ENCODE results near the gene AKAP13. TPM values are rescaled to one million over a fixed set of nuclear protein-coding genes. Genes with fewer than 3 reads are reported as not detected.

Gene AKAP13
- polyA plus RNA-seq, 1 donor from 2014 or later, result 10.0 TPM

DNA sequence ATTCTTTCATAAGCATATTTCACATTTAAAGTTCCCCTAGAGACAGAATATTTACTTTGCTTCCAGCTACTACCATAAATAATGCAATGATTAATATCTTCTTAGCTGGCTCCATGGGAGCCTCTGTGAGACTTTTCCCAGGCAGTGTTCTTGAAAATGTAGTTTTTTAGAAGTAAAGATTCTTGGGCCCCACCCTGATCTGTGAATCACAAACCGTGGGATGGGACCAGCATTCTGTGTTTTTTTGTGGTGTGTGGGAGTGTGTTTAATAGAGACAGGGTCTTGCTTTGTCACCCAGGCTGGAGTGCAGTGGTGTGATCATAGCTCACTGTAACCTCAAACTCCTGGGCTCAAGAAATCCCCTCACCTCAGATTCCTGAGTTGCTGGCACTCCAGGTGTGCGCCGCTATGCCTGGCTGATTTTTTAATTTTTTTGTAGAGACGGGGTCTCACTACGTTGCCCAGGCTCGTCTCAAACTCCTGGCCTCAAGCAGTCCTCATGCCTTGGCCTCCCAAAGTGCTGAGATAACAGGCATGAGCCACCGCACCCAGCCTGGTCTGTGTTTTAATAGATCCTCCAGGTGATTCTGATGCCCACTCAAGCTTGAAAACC lies 331.3 kb downstream of the AKAP13 start:
- no peak overlapping the region for H3K4me3 ChIP-seq (ENCODE audit: low read length)
- H3K27me3 ChIP-seq (ENCODE audit: insufficient read depth, low read depth, low read length), result no peaks in the 10 kb centered on the region
- H2AFZ ChIP-seq (ENCODE audit: low read depth, low read length), result no peak overlapping the region
- no peaks in the 10 kb centered on the region for H3K36me3 ChIP-seq (ENCODE audit: insufficient read depth, low read length)
- TF ChIP-seq RAD21 (conservative IDR thresholded peaks at IDR 0.05) (no peak), SMC3 (conservative IDR thresholded peaks at IDR 0.05; ENCODE audit: poor library complexity) (no peak), MXI1 (conservative IDR thresholded peaks at IDR 0.05; ENCODE audit: poor library complexity, severe bottlenecking) (no peak), TAF1 (IDR thresholded peaks at IDR 0.05; ENCODE audit: low read depth) (no peak)
- TF ChIP-seq, protein P1, sequence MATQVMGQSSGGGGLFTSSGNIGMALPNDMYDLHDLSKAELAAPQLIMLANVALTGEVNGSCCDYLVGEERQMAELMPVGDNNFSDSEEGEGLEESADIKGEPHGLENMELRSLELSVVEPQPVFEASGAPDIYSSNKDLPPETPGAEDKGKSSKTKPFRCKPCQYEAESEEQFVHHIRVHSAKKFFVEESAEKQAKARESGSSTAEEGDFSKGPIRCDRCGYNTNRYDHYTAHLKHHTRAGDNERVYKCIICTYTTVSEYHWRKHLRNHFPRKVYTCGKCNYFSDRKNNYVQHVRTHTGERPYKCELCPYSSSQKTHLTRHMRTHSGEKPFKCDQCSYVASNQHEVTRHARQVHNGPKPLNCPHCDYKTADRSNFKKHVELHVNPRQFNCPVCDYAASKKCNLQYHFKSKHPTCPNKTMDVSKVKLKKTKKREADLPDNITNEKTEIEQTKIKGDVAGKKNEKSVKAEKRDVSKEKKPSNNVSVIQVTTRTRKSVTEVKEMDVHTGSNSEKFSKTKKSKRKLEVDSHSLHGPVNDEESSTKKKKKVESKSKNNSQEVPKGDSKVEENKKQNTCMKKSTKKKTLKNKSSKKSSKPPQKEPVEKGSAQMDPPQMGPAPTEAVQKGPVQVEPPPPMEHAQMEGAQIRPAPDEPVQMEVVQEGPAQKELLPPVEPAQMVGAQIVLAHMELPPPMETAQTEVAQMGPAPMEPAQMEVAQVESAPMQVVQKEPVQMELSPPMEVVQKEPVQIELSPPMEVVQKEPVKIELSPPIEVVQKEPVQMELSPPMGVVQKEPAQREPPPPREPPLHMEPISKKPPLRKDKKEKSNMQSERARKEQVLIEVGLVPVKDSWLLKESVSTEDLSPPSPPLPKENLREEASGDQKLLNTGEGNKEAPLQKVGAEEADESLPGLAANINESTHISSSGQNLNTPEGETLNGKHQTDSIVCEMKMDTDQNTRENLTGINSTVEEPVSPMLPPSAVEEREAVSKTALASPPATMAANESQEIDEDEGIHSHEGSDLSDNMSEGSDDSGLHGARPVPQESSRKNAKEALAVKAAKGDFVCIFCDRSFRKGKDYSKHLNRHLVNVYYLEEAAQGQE (IDR thresholded peaks at IDR 0.05; ENCODE audit: borderline replicate concordance), result no peak
- H3K4me2 ChIP-seq (ENCODE audit: low read length), result no peak overlapping the region
- no peak overlapping the region for H3K27ac ChIP-seq (ENCODE audit: low read length)
- H3K9me2 ChIP-seq (ENCODE audit: insufficient read depth, low read length), result no peaks in the 10 kb centered on the region
- no peaks in the 10 kb centered on the region for H3K9me3 ChIP-seq (ENCODE audit: low read length)
- H3F3A ChIP-seq (ENCODE audit: insufficient read depth, low read length, poor library complexity, severe bottlenecking), result no peaks in the 10 kb centered on the region
- no peak overlapping the region for H3K9ac ChIP-seq (ENCODE audit: low read length)
- H3K79me2 ChIP-seq (replicated peaks; ENCODE audit: insufficient read depth, low read length), result no peaks in the 10 kb centered on the region
- H4K20me1 ChIP-seq (ENCODE audit: insufficient read depth), result no peaks in the 10 kb centered on the region

DNA sequence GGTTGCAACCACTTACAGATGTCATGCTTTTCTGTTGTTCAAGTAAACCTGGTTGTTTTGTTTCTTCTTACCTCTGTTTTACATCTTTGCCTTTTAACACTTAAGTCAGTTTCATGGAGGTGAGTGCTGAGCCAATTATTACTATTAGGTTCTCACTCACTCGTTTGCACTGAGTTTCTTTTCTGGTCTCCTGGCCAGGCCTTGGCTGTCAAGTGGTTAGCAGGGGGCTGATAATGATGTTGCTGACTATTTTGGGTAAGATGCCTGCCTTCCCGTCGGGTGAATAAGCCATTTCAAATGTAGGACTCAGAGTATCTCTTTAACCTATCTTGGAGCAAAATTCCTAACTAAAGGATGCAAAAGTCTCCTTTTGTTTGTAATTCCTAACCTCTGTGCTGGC lies 335.9 kb downstream of the AKAP13 start:
- H3K36me3 ChIP-seq (ENCODE audit: insufficient read depth, low read length), result no peaks in the 10 kb centered on the region
- no peaks in the 10 kb centered on the region for H3F3A ChIP-seq (ENCODE audit: insufficient read depth, low read length, poor library complexity, severe bottlenecking)
- H3K4me2 ChIP-seq (ENCODE audit: low read length), result no peak overlapping the region
- no peaks in the 10 kb centered on the region for H3K9me2 ChIP-seq (ENCODE audit: insufficient read depth, low read length)
- no peak overlapping the region for H3K4me3 ChIP-seq (ENCODE audit: low read length)
- no peak overlapping the region for H3K9ac ChIP-seq (ENCODE audit: low read length)
- H2AFZ ChIP-seq (ENCODE audit: low read depth, low read length), result no peak overlapping the region
- no peaks in the 10 kb centered on the region for H3K9me3 ChIP-seq (ENCODE audit: low read length)
- no peaks in the 10 kb centered on the region for H3K79me2 ChIP-seq (replicated peaks; ENCODE audit: insufficient read depth, low read length)
- H3K27ac ChIP-seq (ENCODE audit: low read length), result no peak overlapping the region
- H3K27me3 ChIP-seq (ENCODE audit: insufficient read depth, low read depth, low read length), result no peaks in the 10 kb centered on the region
- TF ChIP-seq MXI1 (conservative IDR thresholded peaks at IDR 0.05; ENCODE audit: poor library complexity, severe bottlenecking), result no peak
- TF ChIP-seq, protein P2, sequence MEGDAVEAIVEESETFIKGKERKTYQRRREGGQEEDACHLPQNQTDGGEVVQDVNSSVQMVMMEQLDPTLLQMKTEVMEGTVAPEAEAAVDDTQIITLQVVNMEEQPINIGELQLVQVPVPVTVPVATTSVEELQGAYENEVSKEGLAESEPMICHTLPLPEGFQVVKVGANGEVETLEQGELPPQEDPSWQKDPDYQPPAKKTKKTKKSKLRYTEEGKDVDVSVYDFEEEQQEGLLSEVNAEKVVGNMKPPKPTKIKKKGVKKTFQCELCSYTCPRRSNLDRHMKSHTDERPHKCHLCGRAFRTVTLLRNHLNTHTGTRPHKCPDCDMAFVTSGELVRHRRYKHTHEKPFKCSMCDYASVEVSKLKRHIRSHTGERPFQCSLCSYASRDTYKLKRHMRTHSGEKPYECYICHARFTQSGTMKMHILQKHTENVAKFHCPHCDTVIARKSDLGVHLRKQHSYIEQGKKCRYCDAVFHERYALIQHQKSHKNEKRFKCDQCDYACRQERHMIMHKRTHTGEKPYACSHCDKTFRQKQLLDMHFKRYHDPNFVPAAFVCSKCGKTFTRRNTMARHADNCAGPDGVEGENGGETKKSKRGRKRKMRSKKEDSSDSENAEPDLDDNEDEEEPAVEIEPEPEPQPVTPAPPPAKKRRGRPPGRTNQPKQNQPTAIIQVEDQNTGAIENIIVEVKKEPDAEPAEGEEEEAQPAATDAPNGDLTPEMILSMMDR (IDR thresholded peaks at IDR 0.05; ENCODE audit: poor library complexity, severe bottlenecking), result no peak
- no peak for TF ChIP-seq EZH2 (IDR thresholded peaks at IDR 0.05; ENCODE audit: borderline replicate concordance, insufficient read depth, low read length, poor library complexity, severe bottlenecking)
- no peak for TF ChIP-seq POLR2AphosphoS5 (IDR thresholded peaks at IDR 0.05)
- TF ChIP-seq SMC3 (conservative IDR thresholded peaks at IDR 0.05; ENCODE audit: poor library complexity), result no peak
- no peak for TF ChIP-seq TAF1 (IDR thresholded peaks at IDR 0.05; ENCODE audit: low read depth)
- TF ChIP-seq, protein P1 (IDR thresholded peaks at IDR 0.05; ENCODE audit: borderline replicate concordance), result no peak
- TF ChIP-seq EP300 (conservative IDR thresholded peaks at IDR 0.05; ENCODE audit: poor library complexity, severe bottlenecking), result no peak
- TF ChIP-seq RAD21 (conservative IDR thresholded peaks at IDR 0.05), result no peak
- no peaks in the 10 kb centered on the region for H4K20me1 ChIP-seq (ENCODE audit: insufficient read depth)

All from neural cell (in vitro differentiated cells).